GM12878 (cell line): ENCODE results near the gene FRAS1. TPM values are rescaled to one million over a fixed set of nuclear protein-coding genes. Genes with fewer than 3 reads are reported as not detected.

ENCODE experiments used
- ATAC-seq: fragments of 200-7000 bp; cut with Tn5 transposase; 3 replicates; pipeline ENCODE4 v1.9.1; 2020; ENCODE audit warnings: mild to moderate bottlenecking, moderate library complexity
- BruUV-seq: library from RNA; stranded (reverse); fragments of 400-500 nt; replicated peaks from 2 replicates; lab custom pipeline; 2021; lab: Mats Ljungman, UMichigan
- CTCF ChIA-PET: fragments of 300-600 bp; sonication (Branson Sonifier 250); formaldehyde crosslinking; extraction: SDS; loops from one replicate; lab custom pipeline; 2021; ENCODE audit warnings: inconsistent platforms; lab: Yijun Ruan, JAX
- POLR2A ChIA-PET: fragments of 350-600 bp; formaldehyde crosslinking; extraction: SDS; loops from one replicate; lab custom pipeline; 2021; ENCODE audit warnings: inconsistent platforms; lab: Charles Lee
- RAD21 ChIA-PET: fragments of 300-600 bp; sonication (Branson Sonifier 250); formaldehyde crosslinking; loops from one replicate; lab custom pipeline; 2023; ENCODE audit warnings: antibody characterized with exemption; ENCODE audit not compliant: unreplicated experiment; lab: Charles Lee
- SMC1A ChIA-PET: fragments of 300-600 bp; sonication (Branson Sonifier 250); formaldehyde crosslinking; loops from one replicate; lab custom pipeline; 2023; ENCODE audit not compliant: unreplicated experiment, uncharacterized antibody; lab: Charles Lee
- DNase-seq: peaks from one replicate; pipeline ENCODE4 v3.0.0-alpha.2; 2011; ENCODE audit warnings: low read depth, low spot score
- FAIRE-seq: peaks from 3 replicates; lab custom pipeline; 2011; peaks lifted over from hg19 to GRCh38; lab: Jason Lieb, UNC
- H2AFZ ChIP-seq: 2 replicates; pipeline ENCODE4 v1.6.0; 2011; ENCODE audit warnings: low read depth, low read length, control low read depth; ENCODE audit not compliant: control insufficient read depth
- H3K27ac ChIP-seq: 2 replicates; pipeline ENCODE4 v1.5.1; 2011; ENCODE audit warnings: control low read depth; ENCODE audit not compliant: control insufficient read depth, insufficient read depth
- H3K27me3 ChIP-seq, 2 experiments: replicated peaks in 1 of 2; 2 replicates each; pipeline versions ENCODE4 v1.6.0 to v1.6.1; 2011; ENCODE audit warnings: low read length in 1 of 2; ENCODE audit not compliant: control insufficient read depth in 2 of 2, insufficient read depth in 2 of 2
- H3K36me3 ChIP-seq, 2 experiments: 2 replicates each; pipeline ENCODE4 v1.5.1; 2011; ENCODE audit warnings: low read length in 1 of 2; ENCODE audit not compliant: control insufficient read depth in 2 of 2, insufficient read depth in 2 of 2
- H3K4me1 ChIP-seq: 2 replicates; pipeline ENCODE4 v1.6.1; 2011; ENCODE audit warnings: mild to moderate bottlenecking, low read length, moderate library complexity, mixed read lengths; ENCODE audit not compliant: control insufficient read depth, insufficient read depth
- H3K4me2 ChIP-seq: 2 replicates; pipeline ENCODE4 v1.6.0; 2011; ENCODE audit warnings: control low read depth; ENCODE audit not compliant: control insufficient read depth, insufficient read depth
- H3K4me3 ChIP-seq: fragments of 200-600 bp; sonication (generic); 2 replicates; pipeline ENCODE4 v1.5.1; 2016
- H3K79me2 ChIP-seq: 2 replicates; pipeline ENCODE4 v1.6.0; 2011; ENCODE audit warnings: low read length; ENCODE audit not compliant: control insufficient read depth, insufficient read depth
- H3K9ac ChIP-seq: 2 replicates; pipeline ENCODE4 v1.8.0; 2011; ENCODE audit warnings: low read length, control low read depth, mixed read lengths; ENCODE audit not compliant: control insufficient read depth, insufficient read depth
- H3K9me3 ChIP-seq: replicated peaks from 3 replicates; pipeline ENCODE4 v1.5.1; 2011; ENCODE audit warnings: mild to moderate bottlenecking, low read length; ENCODE audit not compliant: control insufficient read depth, insufficient read depth
- H4K20me1 ChIP-seq: 2 replicates; pipeline ENCODE4 v1.6.0; 2011; ENCODE audit not compliant: control insufficient read depth, insufficient read depth
- CBFB ChIP-seq: IDR thresholded peaks from 2 replicates; pipeline ENCODE4 v1.6.1; 2016; ENCODE audit warnings: antibody characterized with exemption, low read depth
- CHD4 ChIP-seq: fragments of 200-600 bp; sonication (generic); IDR thresholded peaks from 2 replicates; pipeline ENCODE4 v1.6.1; 2016; ENCODE audit warnings: mild to moderate bottlenecking
- CREM ChIP-seq: IDR thresholded peaks from 2 replicates; pipeline ENCODE4 v1.6.1; 2014; ENCODE audit warnings: antibody characterized with exemption, low read depth
- EED ChIP-seq: sonication (generic); IDR thresholded peaks from 2 replicates; pipeline ENCODE4 v1.6.1; 2016; ENCODE audit warnings: antibody characterized with exemption, low read depth
- JUND ChIP-seq: IDR thresholded peaks from 2 replicates; pipeline ENCODE4 v1.6.1; 2012; ENCODE audit warnings: low read depth, mild to moderate bottlenecking, low read length, improper control_type of control experiment, moderate library complexity
- KAT2A ChIP-seq: conservative IDR thresholded peaks from 2 replicates; pipeline ENCODE4 v1.6.1; 2011; ENCODE audit warnings: low read depth, low read length; ENCODE audit not compliant: control insufficient read depth
- MTA3 ChIP-seq: IDR thresholded peaks from 2 replicates; pipeline ENCODE4 v1.6.1; 2012; ENCODE audit warnings: low read length, inconsistent platforms, borderline replicate concordance
- MYC ChIP-seq: IDR thresholded peaks from 2 replicates; pipeline ENCODE4 v1.6.1; 2011; ENCODE audit warnings: mild to moderate bottlenecking, low read length, moderate library complexity, inconsistent platforms; ENCODE audit not compliant: insufficient read depth, insufficient replicate concordance, insufficient read length, severe bottlenecking
- NR2C2 ChIP-seq: IDR thresholded peaks from 2 replicates; pipeline ENCODE4 v1.6.1; 2011; ENCODE audit warnings: borderline replicate concordance, low read depth; ENCODE audit not compliant: control insufficient read depth, insufficient read length
- PAX8 ChIP-seq: fragments of 450-650 bp; IDR thresholded peaks from 2 replicates; pipeline ENCODE4 v1.6.1; 2017; ENCODE audit warnings: mild to moderate bottlenecking, moderate library complexity
- PBX3 ChIP-seq: IDR thresholded peaks from 2 replicates; pipeline ENCODE4 v1.6.1; 2011; ENCODE audit warnings: mild to moderate bottlenecking, low read depth, low read length, moderate library complexity; ENCODE audit not compliant: insufficient replicate concordance
- POLR2AphosphoS2 ChIP-seq: IDR thresholded peaks from 2 replicates; pipeline ENCODE4 v1.6.1; 2011; ENCODE audit warnings: low read depth, mild to moderate bottlenecking, low read length, improper control_type of control experiment, moderate library complexity
- SMC3 ChIP-seq: IDR thresholded peaks from 2 replicates; pipeline ENCODE4 v1.6.1; 2011; ENCODE audit warnings: low read length, improper control_type of control experiment, borderline replicate concordance
- SPI1 ChIP-seq: IDR thresholded peaks from 2 replicates; pipeline ENCODE4 v1.6.1; 2011; ENCODE audit warnings: low read depth, mild to moderate bottlenecking, low read length, moderate library complexity, borderline replicate concordance; ENCODE audit not compliant: insufficient read depth
- SREBF2 ChIP-seq: IDR thresholded peaks from 2 replicates; pipeline ENCODE4 v1.6.1; 2012; ENCODE audit warnings: mild to moderate bottlenecking, low read length
- STAT1 ChIP-seq: fragments of 450-650 bp; conservative IDR thresholded peaks from 2 replicates; pipeline ENCODE4 v1.6.1; 2014; ENCODE audit warnings: antibody characterized with exemption, mild to moderate bottlenecking
- SUPT20H ChIP-seq: IDR thresholded peaks from 2 replicates; pipeline ENCODE4 v1.6.1; 2011; ENCODE audit warnings: low read depth, mild to moderate bottlenecking, low read length, moderate library complexity, borderline replicate concordance; ENCODE audit not compliant: control insufficient read depth
- ZBTB33 ChIP-seq: fragments of 450-650 bp; IDR thresholded peaks from 2 replicates; pipeline ENCODE4 v1.6.1; 2017; ENCODE audit warnings: mild to moderate bottlenecking
- ZNF384 ChIP-seq: IDR thresholded peaks from 2 replicates; pipeline ENCODE4 v1.6.1; 2012; ENCODE audit warnings: low read depth, mild to moderate bottlenecking, low read length, improper control_type of control experiment, borderline replicate concordance
- WGBS: methylation state at CpG from one replicate; pipeline ENCODE4 v1.1.6; 2016; ENCODE audit warnings: low lambda C conversion rate; ENCODE audit not compliant: insufficient replicate concordance, insufficient coverage; ENCODE audit errors: missing lambda C conversion rate; 5-methylcytosine and 5-hydroxymethylcytosine counted together
- in situ Hi-C: fragments of 300-500 bp; cut with MboI; formaldehyde crosslinking; loops from 9 replicates; pipeline ENCODE4 v1.14.3; 2018; ENCODE audit warnings: mixed read lengths
- intact Hi-C: fragments of 100-400 bp; cut with micrococcal nuclease; formaldehyde crosslinking; loops from one replicate; pipeline ENCODE4 v1.14.2; 2022; ENCODE audit not compliant: unreplicated experiment
- polyA plus RNA-seq, 11 experiments: library from polyadenylated mRNA; depleted of rRNA in 4 of 11; unstranded in 6 of 11; stranded (reverse) in 5 of 11; fragments of >200 nt; fragmentation: Nextera tagmentation in 4 of 11; fragmentation: Illumina TruSeq in 1 of 11; extraction: Ambion mirVana in 4 of 11; extraction: Trizol in 1 of 11; gene quantifications; 1 replicate in 1 of 11; 2 replicates in 10 of 11; pipeline versions ENCODE4 v1.2.1 to v1.2.3, GENCODE V29; 2011 to 2016; ENCODE audit warnings: inconsistent platforms in 2 of 11, missing spikeins in 2 of 11, low read depth in 1 of 11
- total RNA-seq, 4 experiments: library from RNA; depleted of rRNA in 3 of 4; stranded (reverse); fragments of >200 nt in 3 of 4; fragmentation: Illumina TruSeq in 1 of 4; extraction: Trizol in 1 of 4; gene quantifications; 2 replicates each; pipeline versions ENCODE4 v1.2.1 to v1.2.3, GENCODE V29; 2013 to 2021

Gene FRAS1
- total and polyA plus RNA-seq, 10 of the 15 experiments (the other 5 are each of a cell fraction or from before 2014, with no cell fraction given) = 0.08 to 11.7 (median 0.20) TPM

GRCh38 chr4:78320349-78320935 is 263.3 kb downstream of the FRAS1 start (continued):
- TF ChIP-seq SUPT20H (no peak), CREM (no peak), SPI1 (peak; percentile 72), KAT2A (no peak), ZBTB33 (no peak), POLR2AphosphoS2 (no peak), EED (no peak), CHD4 (no peak)

GRCh38 chr4:78322032-78322431 is 264.9 kb downstream of the FRAS1 start:
- H3K36me3 ChIP-seq = no peaks in the 10 kb centered on the region
- POLR2A ChIA-PET = no interaction called here
- no peaks in the 10 kb centered on the region for H3K4me1 ChIP-seq
- no peak overlapping the region for H3K27ac ChIP-seq
- SMC1A ChIA-PET = interaction anchor here (1.0 to 1.5 kb wide), 2 partner anchors 9 to 32 kb away, joined by 3 read pairs; no protein-coding TSS in a partner anchor
- H3K4me3 ChIP-seq = no peak overlapping the region
- in situ Hi-C loops (no loop called here), intact Hi-C loops (no loop called here)
- FAIRE-seq (no peak), DNase-seq (no peak), ATAC-seq (no peak)
- no peaks in the 10 kb centered on the region for H3K9me3 ChIP-seq
- WGBS = 58% methylated on average over 5 of the region's 5 CpGs
- RAD21 ChIA-PET = no interaction called here
- no peak overlapping the region for H2AFZ ChIP-seq
- no TSS peak for BruUV-seq
- no peak overlapping the region for H3K9ac ChIP-seq
- CTCF ChIA-PET = interaction anchor here (0.6 kb wide), 1 partner anchor 488 kb away, joined by 3 read pairs; no protein-coding TSS in a partner anchor
- no peaks in the 10 kb centered on the region for H4K20me1 ChIP-seq
- H3K4me2 ChIP-seq = no peak overlapping the region
- no peaks in the 10 kb centered on the region; a peak in 1 of 4 replicates for H3K27me3 ChIP-seq
- no peaks in the 10 kb centered on the region for H3K79me2 ChIP-seq
- TF ChIP-seq ZBTB33 (no peak), MYC (no peak), NR2C2 (no peak), MTA3 (no peak), CBFB (no peak), JUND (no peak), ZNF384 (no peak), STAT1 (no peak), SPI1 (no peak), PBX3 (no peak), SMC3 (no peak), SREBF2 (no peak), PAX8 (no peak)
